ENCODE results near the gene GP5.

DNA sequence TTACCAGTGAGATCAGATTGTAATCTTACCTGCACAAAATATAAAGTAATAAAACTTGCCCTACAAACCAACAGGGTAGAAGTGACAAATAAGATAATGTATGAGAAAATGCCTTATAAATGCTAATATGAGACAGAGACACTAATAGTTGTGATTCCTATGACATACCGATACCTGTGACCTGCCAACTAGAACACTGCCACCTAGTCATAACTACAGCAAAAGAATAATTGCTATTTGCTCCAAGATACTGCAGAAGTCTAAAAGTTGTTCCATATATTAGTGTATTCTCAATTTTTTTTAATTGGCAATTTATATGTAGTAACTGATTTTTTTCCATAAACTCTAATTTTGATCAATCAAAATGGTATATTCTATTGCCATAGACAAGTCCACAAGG is 25.3 kb upstream of the GP5 start:
- TF ChIP-seq, protein P1, sequence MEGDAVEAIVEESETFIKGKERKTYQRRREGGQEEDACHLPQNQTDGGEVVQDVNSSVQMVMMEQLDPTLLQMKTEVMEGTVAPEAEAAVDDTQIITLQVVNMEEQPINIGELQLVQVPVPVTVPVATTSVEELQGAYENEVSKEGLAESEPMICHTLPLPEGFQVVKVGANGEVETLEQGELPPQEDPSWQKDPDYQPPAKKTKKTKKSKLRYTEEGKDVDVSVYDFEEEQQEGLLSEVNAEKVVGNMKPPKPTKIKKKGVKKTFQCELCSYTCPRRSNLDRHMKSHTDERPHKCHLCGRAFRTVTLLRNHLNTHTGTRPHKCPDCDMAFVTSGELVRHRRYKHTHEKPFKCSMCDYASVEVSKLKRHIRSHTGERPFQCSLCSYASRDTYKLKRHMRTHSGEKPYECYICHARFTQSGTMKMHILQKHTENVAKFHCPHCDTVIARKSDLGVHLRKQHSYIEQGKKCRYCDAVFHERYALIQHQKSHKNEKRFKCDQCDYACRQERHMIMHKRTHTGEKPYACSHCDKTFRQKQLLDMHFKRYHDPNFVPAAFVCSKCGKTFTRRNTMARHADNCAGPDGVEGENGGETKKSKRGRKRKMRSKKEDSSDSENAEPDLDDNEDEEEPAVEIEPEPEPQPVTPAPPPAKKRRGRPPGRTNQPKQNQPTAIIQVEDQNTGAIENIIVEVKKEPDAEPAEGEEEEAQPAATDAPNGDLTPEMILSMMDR (IDR thresholded peaks at IDR 0.05): no peak
- TF ChIP-seq POLR2A (IDR thresholded peaks at IDR 0.05): no peak
